Stomach smooth muscle (tissue), 2 donors: Measurements from ENCODE around the gene FBXW2.

Experiments
- H3K27ac ChIP-seq: one replicate; pipeline ENCODE4 v1.7.0; 2013; ENCODE audit warnings: mild to moderate bottlenecking, low read length, inconsistent platforms
- H3K27me3 ChIP-seq, 2 donors: one replicate each; pipeline ENCODE4 v1.7.0; 2013; ENCODE audit warnings: low read length in 2 of 2; ENCODE audit not compliant: insufficient read depth in 2 of 2, control insufficient read depth in 1 of 2
- H3K36me3 ChIP-seq, 2 donors: one replicate each; pipeline ENCODE4 v1.7.0; 2013; ENCODE audit warnings: low read length in 2 of 2; ENCODE audit not compliant: control insufficient read depth in 2 of 2, insufficient read depth in 2 of 2
- H3K4me1 ChIP-seq: one replicate; pipeline ENCODE4 v1.7.0; 2013; ENCODE audit warnings: low read length; ENCODE audit not compliant: control insufficient read depth, insufficient read depth
- H3K4me3 ChIP-seq, 2 donors: one replicate each; pipeline ENCODE4 v1.7.0; 2013; ENCODE audit warnings: low read length in 2 of 2
- H3K9ac ChIP-seq, 2 donors: one replicate each; pipeline ENCODE4 v1.7.0; 2013; ENCODE audit warnings: low read length in 2 of 2, mild to moderate bottlenecking in 1 of 2
- H3K9me3 ChIP-seq, 2 donors: one replicate each; pipeline ENCODE4 v1.7.0; 2013; ENCODE audit warnings: low read length in 2 of 2; ENCODE audit not compliant: control insufficient read depth in 2 of 2
- donor health status: healthy.
- donor health status: Pancreatic carcinoma.

The FBXW2 gene

DNA sequence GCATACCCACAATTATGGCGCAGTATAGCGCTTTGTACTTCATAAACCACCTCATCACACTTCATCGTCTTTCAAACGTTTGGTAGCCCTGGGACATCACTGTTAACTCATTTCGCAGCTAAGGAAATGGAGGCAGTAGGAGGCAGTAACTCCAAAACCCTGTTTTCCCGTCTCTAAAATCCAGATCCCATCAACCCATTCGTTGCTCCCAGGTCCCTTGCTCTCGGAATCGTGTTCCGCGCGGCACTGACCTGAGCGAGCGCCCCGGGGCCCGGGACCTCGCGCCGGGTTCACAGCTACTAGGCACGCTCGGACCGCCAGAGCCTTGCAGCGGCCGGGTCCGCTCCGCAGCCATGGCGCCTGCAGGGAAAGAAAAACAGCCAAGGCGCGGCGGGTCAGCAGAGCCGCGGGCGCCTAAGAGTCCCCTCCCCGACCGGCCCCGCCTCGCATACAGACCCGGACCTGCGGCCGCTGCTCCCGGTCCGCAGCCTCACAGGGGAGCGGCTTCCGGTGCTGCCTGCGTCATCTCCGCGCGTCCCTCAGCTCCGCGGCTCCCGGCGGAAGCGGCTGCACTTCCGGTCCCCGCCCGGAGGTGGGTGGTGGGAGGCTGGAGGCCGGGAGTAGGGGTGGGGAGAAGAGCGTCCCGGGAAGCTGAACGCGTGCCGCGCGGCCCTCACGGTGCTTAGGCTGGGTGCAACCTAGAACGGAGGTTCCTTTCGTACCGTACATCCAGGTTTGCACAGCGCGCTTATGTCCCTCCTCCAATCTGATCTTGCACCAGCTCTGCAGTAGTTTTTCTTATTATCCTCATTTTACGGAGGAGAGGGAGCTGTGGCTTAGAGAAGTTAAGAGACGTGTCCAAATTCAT lies at the start of gene FBXW2:
FBXW2 (minus strand) TSS at position 519 of the 868 bp plus-strand sequence. CDS start 5,158 bp downstream, outside the sequence.
- H3K4me3 ChIP-seq, result peak within 1 kb of the TSS; percentile 93 to 100
- H3K9me3 ChIP-seq, result no peaks in the 10 kb centered on the region
- H3K27me3 ChIP-seq, result no peaks in the 10 kb centered on the region
- H3K9ac ChIP-seq, result peak within 1 kb of the TSS; percentile 96
- peak within 1 kb of the TSS; percentile 80 for H3K27ac ChIP-seq
- H3K4me1 ChIP-seq, result peaks cover 13% of the 10 kb centered on the region
- no peaks in the 10 kb centered on the region for H3K36me3 ChIP-seq

GRCh38 chr9:120841930-120842684 lies 48.9 kb upstream of the FBXW2 start:
- Histone ChIP-seq H3K4me3 (peak overlapping the region; percentile 91 to 93), H3K27ac (peak overlapping the region; percentile 95), H3K27me3 (no peaks in the 10 kb centered on the region), H3K9ac (peak overlapping the region; percentile 96 to 100), H3K9me3 (peaks cover 0 to 2% of the 10 kb centered on the region in 2 donors), H3K4me1 (peaks cover 14% of the 10 kb centered on the region), H3K36me3 (no peaks in the 10 kb centered on the region)

DNA sequence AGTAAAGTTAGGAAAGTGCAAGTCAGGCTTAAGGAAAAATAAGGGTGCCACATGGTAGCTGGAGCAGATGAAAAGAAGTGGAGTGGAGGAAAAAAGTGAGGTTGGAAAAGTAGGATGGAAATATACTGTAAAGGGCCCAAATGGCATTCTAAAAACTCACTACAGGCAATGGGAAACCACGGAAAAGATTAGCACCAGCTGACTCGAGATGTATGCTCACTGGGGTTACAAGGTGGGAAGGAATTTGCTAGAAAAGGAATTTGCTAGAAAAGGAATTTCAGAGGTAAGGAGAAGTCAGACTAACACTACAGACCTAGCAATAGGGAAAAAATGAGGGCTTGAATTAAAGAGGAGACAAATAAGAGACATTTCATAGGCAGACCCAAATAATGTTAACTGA lies 45.9 kb upstream of the FBXW2 start:
- no peak overlapping the region for H3K9ac ChIP-seq
- peaks cover 14% of the 10 kb centered on the region for H3K4me1 ChIP-seq
- H3K36me3 ChIP-seq, result peaks cover 3 to 7% of the 10 kb centered on the region in 2 donors
- no peak overlapping the region for H3K27ac ChIP-seq
- peaks cover 0 to 2% of the 10 kb centered on the region in 2 donors for H3K9me3 ChIP-seq
- H3K27me3 ChIP-seq, result no peaks in the 10 kb centered on the region
- no peak overlapping the region for H3K4me3 ChIP-seq

DNA sequence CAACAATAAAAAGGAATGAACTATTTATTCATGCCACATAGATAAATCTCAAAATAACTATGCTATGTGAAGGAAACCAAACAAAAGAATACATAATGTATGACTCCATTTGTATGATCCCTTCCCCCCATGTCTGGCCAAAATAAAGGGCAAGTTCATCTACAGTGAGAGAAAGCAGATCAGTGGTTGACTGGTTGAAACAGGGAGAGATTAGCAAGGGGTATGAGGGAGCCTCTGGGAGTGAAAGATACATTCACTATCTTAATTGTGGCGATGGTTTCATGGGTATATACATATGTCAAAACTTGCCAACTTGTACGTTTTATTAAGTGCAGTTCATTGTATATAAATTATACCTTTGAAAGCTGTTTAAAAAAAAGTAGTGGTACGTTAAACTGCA lies 44.7 kb upstream of the FBXW2 start:
- H3K9me3 ChIP-seq, result no peaks in the 10 kb centered on the region
- peaks cover 7 to 12% of the 10 kb centered on the region in 2 donors for H3K36me3 ChIP-seq
- H3K27ac ChIP-seq, result no peak overlapping the region
- H3K4me1 ChIP-seq, result peaks cover 9% of the 10 kb centered on the region
- H3K4me3 ChIP-seq, result no peak overlapping the region
- H3K9ac ChIP-seq, result no peak overlapping the region
- no peaks in the 10 kb centered on the region for H3K27me3 ChIP-seq

- Histone ChIP-seq H3K27ac (no peak overlapping the region), H3K9me3 (no peaks in the 10 kb centered on the region), H3K4me1 (no peaks in the 10 kb centered on the region), H3K27me3 (no peaks in the 10 kb centered on the region), H3K9ac (no peak overlapping the region), H3K4me3 (no peak overlapping the region), H3K36me3 (peaks cover 31 to 43% of the 10 kb centered on the region in 2 donors)
Measured at GRCh38 chr9:120833325-120833724, 40.1 kb upstream of the FBXW2 start.

- Histone ChIP-seq H3K27ac (no peak overlapping the region), H3K9ac (no peak overlapping the region), H3K36me3 (peaks cover 31 to 43% of the 10 kb centered on the region in 2 donors), H3K27me3 (no peaks in the 10 kb centered on the region), H3K4me3 (no peak overlapping the region), H3K4me1 (no peaks in the 10 kb centered on the region), H3K9me3 (no peaks in the 10 kb centered on the region)
Measured at GRCh38 chr9:120832807-120833206, 39.6 kb upstream of the FBXW2 start.

DNA sequence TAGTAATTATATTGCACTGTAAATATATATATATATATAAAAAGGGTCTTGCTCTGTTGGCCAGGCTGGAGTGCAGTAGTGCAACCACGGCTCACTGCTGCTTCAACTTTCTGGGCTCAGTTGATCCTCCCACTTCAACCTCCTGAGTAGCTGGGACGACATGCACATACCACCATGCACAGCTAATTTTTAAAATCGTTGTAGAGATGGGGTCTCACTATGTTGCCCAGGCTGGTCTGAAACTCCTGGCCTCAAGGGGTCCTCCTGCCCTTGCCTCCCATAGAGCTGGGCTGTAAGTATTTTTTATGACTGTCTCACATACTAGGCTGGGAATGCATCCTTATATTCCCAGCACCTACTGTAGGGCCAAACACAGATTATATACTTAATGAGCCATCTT lies 37.6 kb upstream of the FBXW2 start:
- Histone ChIP-seq H3K9me3 (no peaks in the 10 kb centered on the region), H3K27me3 (no peaks in the 10 kb centered on the region), H3K27ac (no peak overlapping the region), H3K9ac (no peak overlapping the region), H3K4me1 (no peaks in the 10 kb centered on the region), H3K36me3 (peaks cover 35 to 49% of the 10 kb centered on the region in 2 donors), H3K4me3 (no peak overlapping the region)

DNA sequence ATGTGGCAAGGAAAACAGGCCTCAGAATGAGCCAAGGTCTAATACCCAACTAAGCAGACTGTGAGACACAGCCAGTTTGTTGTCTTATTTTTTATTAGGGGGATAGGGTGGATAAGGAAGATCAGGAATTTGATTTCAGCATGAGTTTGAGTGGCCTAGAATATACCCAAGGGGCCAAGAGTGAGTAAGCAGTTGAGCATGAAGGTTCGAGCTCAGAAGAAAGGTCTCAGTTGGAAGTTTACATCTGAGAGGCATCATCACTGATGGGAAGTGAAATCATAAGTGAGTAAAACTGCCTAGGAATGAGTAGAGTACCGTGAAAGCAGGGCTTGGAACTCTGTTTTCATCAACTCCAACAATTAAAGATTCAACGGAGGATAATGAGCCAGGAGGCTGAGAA lies 36.9 kb upstream of the FBXW2 start:
- H3K4me1 ChIP-seq, result no peaks in the 10 kb centered on the region
- H3K4me3 ChIP-seq, result no peak overlapping the region
- H3K9ac ChIP-seq, result no peak overlapping the region

DNA sequence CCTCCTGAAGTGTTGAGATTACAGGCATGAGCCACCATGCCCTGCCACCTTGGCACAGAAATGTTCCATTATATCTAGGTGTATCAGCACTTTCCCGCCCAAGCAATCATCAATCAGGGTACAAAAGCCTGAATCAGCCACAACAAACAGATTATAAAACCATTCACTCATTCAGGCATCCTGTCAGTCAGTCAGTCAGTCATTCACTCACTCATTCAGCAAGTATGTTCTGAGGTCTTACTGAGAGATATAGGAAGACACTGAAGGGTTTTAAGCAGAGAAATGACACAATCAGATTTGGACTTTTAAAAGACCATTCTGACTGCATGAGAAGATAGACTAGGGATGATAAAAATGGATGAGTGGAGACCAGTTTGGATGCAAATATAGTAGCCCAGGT lies 36.4 kb upstream of the FBXW2 start:
- Histone ChIP-seq H3K4me1 (no peaks in the 10 kb centered on the region), H3K9ac (no peak overlapping the region), H3K4me3 (no peak overlapping the region), H3K27me3 (no peaks in the 10 kb centered on the region), H3K36me3 (peaks cover 36 to 48% of the 10 kb centered on the region in 2 donors), H3K27ac (no peak overlapping the region), H3K9me3 (no peaks in the 10 kb centered on the region)

More for the DNA sequence above, 36.9 kb upstream of the FBXW2 start:
- Histone ChIP-seq H3K27ac (no peak overlapping the region), H3K27me3 (no peaks in the 10 kb centered on the region), H3K9me3 (no peaks in the 10 kb centered on the region), H3K36me3 (peaks cover 32 to 49% of the 10 kb centered on the region in 2 donors)

DNA sequence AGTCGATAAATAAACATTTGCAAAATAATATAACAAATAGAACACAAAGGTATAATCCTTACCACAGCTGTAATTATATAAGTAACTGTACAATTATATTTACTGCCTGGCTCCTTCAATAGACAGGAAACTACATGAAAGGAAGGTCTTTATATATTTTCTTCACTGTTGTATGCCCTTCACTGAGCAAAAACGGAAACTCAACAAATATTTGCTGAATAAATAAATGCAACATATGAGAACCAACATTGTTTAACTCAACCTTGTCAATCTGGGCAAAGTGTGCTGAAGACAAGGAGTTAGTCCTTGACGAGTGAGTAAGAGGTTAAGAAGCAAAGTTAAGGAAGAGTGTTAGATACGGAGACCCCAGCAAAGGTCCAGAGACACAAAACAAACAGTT lies 26.9 kb upstream of the FBXW2 start:
- Histone ChIP-seq H3K36me3 (peaks cover 40 to 43% of the 10 kb centered on the region in 2 donors), H3K27me3 (no peaks in the 10 kb centered on the region), H3K9ac (no peak overlapping the region), H3K4me1 (no peaks in the 10 kb centered on the region), H3K27ac (no peak overlapping the region), H3K4me3 (no peak overlapping the region), H3K9me3 (no peaks in the 10 kb centered on the region)
